Activated CD8-positive, alpha-beta T cell treated with anti-CD3 and anti-CD28 coated beads for 36 hours (primary cell): ENCODE measurements around the gene PLSCR2. TPM values are rescaled to one million over a fixed set of nuclear protein-coding genes. Genes with fewer than 3 reads are reported as not detected.

ENCODE experiments used
- ATAC-seq: fragments of 200-7000 bp; cut with Tn5 transposase; one replicate; pipeline ENCODE4 v1.10.0; 2021; ENCODE audit warnings: mild to moderate bottlenecking, moderate library complexity
- CTCF ChIA-PET: fragments of 350-600 bp; sonication (Branson Sonifier 250); formaldehyde crosslinking; loops from one replicate; lab custom pipeline; 2021; ENCODE audit warnings: antibody characterized with exemption; lab: Charles Lee
- POLR2A ChIA-PET: fragments of 350-600 bp; sonication (Branson Sonifier 250); formaldehyde crosslinking; loops from one replicate; lab custom pipeline; 2021; ENCODE audit warnings: antibody characterized with exemption; lab: Charles Lee
- DNase-seq: peaks from one replicate; pipeline ENCODE4 v3.0.0-alpha.2; 2020
- H3K27ac Mint-ChIP-seq: one replicate; pipeline ENCODE4 v1.8.0; 2021; ENCODE audit warnings: mild to moderate bottlenecking, mixed read lengths
- H3K27me3 Mint-ChIP-seq: one replicate; pipeline ENCODE4 v1.8.0; 2021; ENCODE audit warnings: mixed read lengths
- H3K36me3 Mint-ChIP-seq: one replicate; pipeline ENCODE4 v1.8.0; 2021; ENCODE audit warnings: low read depth, mixed read lengths
- H3K4me1 Mint-ChIP-seq: one replicate; pipeline ENCODE4 v1.8.0; 2021; ENCODE audit warnings: low read depth, mixed read lengths
- H3K4me3 Mint-ChIP-seq: one replicate; pipeline ENCODE4 v1.8.0; 2021; ENCODE audit warnings: mild to moderate bottlenecking, moderate library complexity, mixed read lengths
- H3K9me3 Mint-ChIP-seq: one replicate; pipeline ENCODE4 v1.8.0; 2021; ENCODE audit warnings: mixed read lengths
- CTCF ChIP-seq: fragments of 200-600 bp; IDR thresholded peaks from one replicate; pipeline ENCODE4 v1.8.0; 2022; ENCODE audit warnings: antibody characterized with exemption, mild to moderate bottlenecking
- intact Hi-C: fragments of 100-400 bp; cut with micrococcal nuclease; formaldehyde crosslinking; loops from one replicate; pipeline ENCODE4 v1.10.0; 2022
- total RNA-seq, 2 experiments: library from RNA; stranded (reverse); gene quantifications; one replicate each; pipeline ENCODE4 v1.2.3, GENCODE V29; 2021

PLSCR2 gene
- total RNA-seq, 2 experiments from 2014 or later: not detected

- Mint-ChIP-seq H3K27ac (no peak overlapping the region), H3K9me3 (peaks cover 4% of the 10 kb centered on the region), H3K4me1 (peaks cover 20% of the 10 kb centered on the region), H3K27me3 (no peaks in the 10 kb centered on the region), H3K4me3 (no peak overlapping the region), H3K36me3 (peaks cover 5% of the 10 kb centered on the region)
- DNase-seq (peak; percentile 23), ATAC-seq (no peak)
- CTCF ChIA-PET: no interaction called here
- POLR2A ChIA-PET: no interaction called here
- TF ChIP-seq CTCF: no peak
- intact Hi-C loops: no loop called here
These were observed 27.4 kb upstream of the PLSCR2 start for GRCh38 chr3:146496726-146497125.

DNA sequence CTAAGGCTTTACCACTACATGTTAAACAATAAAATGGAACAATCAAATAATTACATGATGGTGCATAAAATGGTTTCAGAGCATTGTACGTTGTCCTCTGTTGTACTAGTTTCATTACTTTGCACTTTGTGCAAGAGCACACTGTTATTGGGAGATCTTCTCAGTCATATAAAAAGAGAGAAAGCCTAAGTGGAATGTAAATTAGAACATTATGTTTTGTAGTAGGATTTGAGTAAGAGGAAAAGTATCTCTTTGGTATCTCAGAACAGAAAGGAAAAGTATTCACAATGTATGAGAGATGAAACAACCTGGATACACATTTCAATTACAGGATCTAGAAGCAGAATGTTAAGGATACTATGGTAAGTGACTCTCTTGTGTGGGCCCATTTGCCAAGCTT is 26.9 kb upstream of the PLSCR2 start:
- no peak for TF ChIP-seq CTCF
- ATAC-seq (no peak), DNase-seq (no peak)
- intact Hi-C loops: no loop called here
- ChIA-PET CTCF (no interaction called here), POLR2A (no interaction called here)
- Mint-ChIP-seq H3K27me3 (no peaks in the 10 kb centered on the region), H3K36me3 (peaks cover 5% of the 10 kb centered on the region), H3K4me1 (peaks cover 16% of the 10 kb centered on the region), H3K9me3 (peaks cover 7% of the 10 kb centered on the region), H3K4me3 (no peak overlapping the region), H3K27ac (no peak overlapping the region)

DNA sequence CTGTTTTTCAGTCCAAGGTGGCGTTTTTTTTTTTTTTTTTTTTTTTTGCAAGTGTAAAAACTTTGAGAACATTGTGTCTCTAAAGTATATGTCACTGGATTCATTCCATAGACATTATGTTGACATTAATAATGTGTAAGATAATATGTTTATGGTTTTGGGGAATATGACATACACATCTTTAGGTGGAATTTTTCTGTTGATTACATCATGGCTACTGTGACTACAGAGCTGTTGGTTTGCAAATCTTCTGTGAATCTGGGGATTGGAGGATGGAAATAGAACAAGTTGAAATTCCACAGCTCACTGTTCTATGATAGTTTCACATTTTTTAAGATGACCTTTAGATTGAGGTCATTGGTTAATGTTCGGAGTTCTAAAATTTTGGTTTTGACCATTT is 24.4 kb upstream of the PLSCR2 start:
- DNase-seq (no peak), ATAC-seq (no peak)
- CTCF ChIA-PET: no interaction called here
- Mint-ChIP-seq H3K4me1 (peaks cover 16% of the 10 kb centered on the region), H3K9me3 (peaks cover 12% of the 10 kb centered on the region), H3K4me3 (no peak overlapping the region), H3K27me3 (peaks cover 1% of the 10 kb centered on the region), H3K27ac (no peak overlapping the region), H3K36me3 (peaks cover 5% of the 10 kb centered on the region)
- TF ChIP-seq CTCF: no peak
- intact Hi-C loops: no loop called here
- POLR2A ChIA-PET: no interaction called here

- Mint-ChIP-seq H3K4me1 (peaks cover 13% of the 10 kb centered on the region), H3K9me3 (peaks cover 12% of the 10 kb centered on the region), H3K27me3 (peaks cover 1% of the 10 kb centered on the region), H3K36me3 (peaks cover 5% of the 10 kb centered on the region), H3K4me3 (no peak overlapping the region), H3K27ac (no peak overlapping the region)
- intact Hi-C loops: no loop called here
- DNase-seq (no peak), ATAC-seq (no peak)
- POLR2A ChIA-PET: no interaction called here
- CTCF ChIA-PET: interaction anchor here (0.6 kb wide), 1 partner anchor 15 kb away, joined by 5 read pairs; no protein-coding TSS in a partner anchor
- no peak for TF ChIP-seq CTCF
These were observed 23.9 kb upstream of the PLSCR2 start for GRCh38 chr3:146493221-146493620.

DNA sequence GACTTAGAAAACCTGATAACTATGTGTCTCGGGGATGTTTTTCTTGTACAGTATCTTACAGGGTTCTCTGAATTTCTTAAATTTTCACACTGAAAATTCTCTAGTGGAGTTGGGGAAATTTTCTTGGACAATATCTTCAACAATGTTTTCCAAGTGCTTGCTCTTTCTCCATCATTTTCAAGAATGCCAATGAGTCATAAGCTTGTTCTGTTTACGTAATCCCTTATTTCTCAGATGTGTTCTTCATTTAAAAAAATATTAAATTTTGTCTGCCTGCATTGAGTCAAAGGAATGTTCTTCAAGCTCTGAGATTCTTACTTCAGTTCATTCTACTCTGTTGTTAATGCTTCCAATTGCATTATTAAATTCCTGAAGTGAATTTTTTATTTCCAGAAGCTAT is 21.9 kb upstream of the PLSCR2 start:
- ChIA-PET POLR2A (no interaction called here), CTCF (no interaction called here)
- H3K27ac Mint-ChIP-seq: no peak overlapping the region
- H3K9me3 Mint-ChIP-seq: peaks cover 10% of the 10 kb centered on the region
- peaks cover 8% of the 10 kb centered on the region for H3K27me3 Mint-ChIP-seq
- no peaks in the 10 kb centered on the region for H3K36me3 Mint-ChIP-seq
- H3K4me3 Mint-ChIP-seq: no peak overlapping the region
- no peak for DNase-seq
- no peak for ATAC-seq
- peaks cover 2% of the 10 kb centered on the region for H3K4me1 Mint-ChIP-seq
- intact Hi-C loops: no loop called here
- TF ChIP-seq CTCF: no peak
